Thyroid gland (tissue), 4 donors: Measurements from ENCODE around the gene PLCL1. TPM values are rescaled to one million over a fixed set of nuclear protein-coding genes. Genes with fewer than 3 reads are reported as not detected.

ENCODE experiments used
- DNase-seq, 2 donors: peaks; one replicate each; pipeline ENCODE4 v3.0.0-alpha.2; 2019
- H3K27ac ChIP-seq, 3 donors: fragments of 200-600 bp; sonication (generic); 1 replicate in 2 of 3; 2 replicates in 1 of 3; pipeline ENCODE4 v1.5.1; 2016 to 2019; ENCODE audit warnings: mild to moderate bottlenecking in 1 of 3, moderate library complexity in 1 of 3
- H3K27me3 ChIP-seq: fragments of 200-600 bp; sonication (generic); one replicate; pipeline ENCODE4 v1.5.1; 2019
- H3K36me3 ChIP-seq, 2 donors: fragments of 200-600 bp; sonication (generic); one replicate each; pipeline ENCODE4 v1.5.1; 2016 to 2019
- H3K4me1 ChIP-seq, 2 donors: fragments of 200-600 bp; sonication (generic); one replicate each; pipeline ENCODE4 v1.5.1; 2017 to 2019
- H3K4me3 ChIP-seq, 3 donors: fragments of 200-600 bp; sonication (generic); replicated peaks in 1 of 3; 1 replicate in 2 of 3; 2 replicates in 1 of 3; pipeline ENCODE4 v1.5.1; 2016; ENCODE audit warnings: mild to moderate bottlenecking in 1 of 3
- H3K9me3 ChIP-seq: fragments of 200-600 bp; sonication (generic); one replicate; pipeline ENCODE4 v1.5.1; 2017
- CTCF ChIP-seq, 6 experiments: fragments of 200-600 bp in 3 of 6; fragments of 450-650 bp in 3 of 6; sonication (generic) in 3 of 6; IDR thresholded peaks; one replicate each; pipeline ENCODE4 v1.5.1; 2016 to 2019; ENCODE audit warnings: antibody characterized with exemption in 6 of 6, mild to moderate bottlenecking in 2 of 6, inconsistent platforms in 1 of 6, moderate library complexity in 1 of 6
- POLR2A ChIP-seq, 2 donors: fragments of 450-650 bp; IDR thresholded peaks; one replicate each; pipeline ENCODE4 v1.6.1; 2017; ENCODE audit warnings: antibody characterized with exemption in 2 of 2, mild to moderate bottlenecking in 2 of 2, moderate library complexity in 1 of 2
- WGBS, 2 donors: methylation state at CpG; one replicate each; pipeline ENCODE4 v1.1.5; 2017; 5-methylcytosine and 5-hydroxymethylcytosine counted together
- intact Hi-C: fragments of 100-400 bp; cut with DNase I; formaldehyde crosslinking; loops from one replicate; pipeline ENCODE4 v1.15.1; 2023
- total RNA-seq, 4 donors: library from RNA; depleted of rRNA; stranded (reverse); fragments of >200 nt; gene quantifications; one replicate each; pipeline ENCODE4 v1.2.3, GENCODE V29; 2016

PLCL1 gene
- total RNA-seq, 4 donors from 2014 or later = 9.1 to 11.8 (median 9.9) TPM

- Histone ChIP-seq H3K36me3 (no peaks in the 10 kb centered on the region), H3K9me3 (no peaks in the 10 kb centered on the region), H3K4me1 (peaks cover 14 to 16% of the 10 kb centered on the region in 2 donors), H3K4me3 (no peak overlapping the region), H3K27me3 (no peaks in the 10 kb centered on the region), H3K27ac (peak overlapping the region in 1 of 3 donors; percentile 48)
- 90 to 92% methylated on average over 2 of the region's 2 CpGs for WGBS, 2 donors
- intact Hi-C loops = no loop called here
- DNase-seq = no peak
- TF ChIP-seq CTCF (IDR thresholded peaks at IDR 0.05) = no peak
- TF ChIP-seq POLR2A (IDR thresholded peaks at IDR 0.05) = no peak
Observed at GRCh38 chr2:197846128-197846527, 41.7 kb downstream of the PLCL1 start.

GRCh38 chr2:197846777-197847176, 42.4 kb downstream of the PLCL1 start:
- H3K4me3 ChIP-seq = no peak overlapping the region
- no peaks in the 10 kb centered on the region for H3K36me3 ChIP-seq
- DNase-seq = no peak
- H3K27me3 ChIP-seq = no peaks in the 10 kb centered on the region
- TF ChIP-seq POLR2A (IDR thresholded peaks at IDR 0.05) = no peak
- TF ChIP-seq CTCF (IDR thresholded peaks at IDR 0.05) = no peak
- intact Hi-C loops = no loop called here
- 50 to 76% methylated on average over 3 of the region's 3 CpGs for WGBS, 2 donors
- H3K27ac ChIP-seq = peak overlapping the region in 1 of 3 donors; percentile 63
- no peaks in the 10 kb centered on the region for H3K9me3 ChIP-seq
- peaks cover 14 to 16% of the 10 kb centered on the region in 2 donors for H3K4me1 ChIP-seq

GRCh38 chr2:197847651-197848401, 43.4 kb downstream of the PLCL1 start:
- no peaks in the 10 kb centered on the region for H3K27me3 ChIP-seq
- WGBS, 2 donors = 68 to 73% methylated on average over 7 of the region's 7 CpGs
- H3K4me1 ChIP-seq = peaks cover 14 to 16% of the 10 kb centered on the region in 2 donors
- no peaks in the 10 kb centered on the region for H3K36me3 ChIP-seq
- no peaks in the 10 kb centered on the region for H3K9me3 ChIP-seq
- no peak for DNase-seq
- intact Hi-C loops = no loop called here
- H3K4me3 ChIP-seq = no peak overlapping the region
- no peak for TF ChIP-seq CTCF (IDR thresholded peaks at IDR 0.05)
- TF ChIP-seq POLR2A (IDR thresholded peaks at IDR 0.05) = no peak
- peak overlapping the region in 1 of 3 donors; percentile 63 for H3K27ac ChIP-seq

GRCh38 chr2:197848602-197849001, 44.2 kb downstream of the PLCL1 start:
- H3K27ac ChIP-seq = peak overlapping the region in 1 of 3 donors; percentile 19
- intact Hi-C loops = no loop called here
- no peaks in the 10 kb centered on the region for H3K9me3 ChIP-seq
- peaks cover 14 to 16% of the 10 kb centered on the region in 2 donors for H3K4me1 ChIP-seq
- DNase-seq = no peak
- no peaks in the 10 kb centered on the region for H3K27me3 ChIP-seq
- H3K36me3 ChIP-seq = no peaks in the 10 kb centered on the region
- no peak for TF ChIP-seq POLR2A (IDR thresholded peaks at IDR 0.05)
- no peak for TF ChIP-seq CTCF (IDR thresholded peaks at IDR 0.05)
- WGBS, 2 donors = 77 to 88% methylated on average over 2 of the region's 2 CpGs
- H3K4me3 ChIP-seq = no peak overlapping the region

- peaks cover 14 to 16% of the 10 kb centered on the region in 2 donors for H3K4me1 ChIP-seq
- DNase-seq = no peak
- H3K9me3 ChIP-seq = no peaks in the 10 kb centered on the region
- H3K4me3 ChIP-seq = no peak overlapping the region
- no peak overlapping the region for H3K27ac ChIP-seq
- no peaks in the 10 kb centered on the region for H3K36me3 ChIP-seq
- H3K27me3 ChIP-seq = no peaks in the 10 kb centered on the region
- 81 to 90% methylated on average over 5 of the region's 5 CpGs for WGBS, 2 donors
- intact Hi-C loops = no loop called here
- TF ChIP-seq CTCF (IDR thresholded peaks at IDR 0.05) (no peak), POLR2A (IDR thresholded peaks at IDR 0.05) (no peak)
Observed at GRCh38 chr2:197850882-197851450, 46.6 kb downstream of the PLCL1 start.
